Hematopoietic multipotent progenitor cell treated with erythropoietin and hydrocortisone succinate and interleukin-3 and kit ligand, for 6 days (in vitro differentiated cells): ENCODE measurements around the gene APBB3.

ENCODE experiments used
- DNase-seq: peaks from one replicate; pipeline ENCODE4 v3.0.0-alpha.2; 2015

Gene APBB3

GRCh38 chr5:140550147-140551079 lies 14.0 kb downstream of the APBB3 start:
- DNase-seq = no peak

GRCh38 chr5:140549237-140550144 lies 14.9 kb downstream of the APBB3 start:
- DNase-seq = peak; percentile 87

GRCh38 chr5:140548791-140549190 lies 15.6 kb downstream of the APBB3 start:
- no peak for DNase-seq

DNA sequence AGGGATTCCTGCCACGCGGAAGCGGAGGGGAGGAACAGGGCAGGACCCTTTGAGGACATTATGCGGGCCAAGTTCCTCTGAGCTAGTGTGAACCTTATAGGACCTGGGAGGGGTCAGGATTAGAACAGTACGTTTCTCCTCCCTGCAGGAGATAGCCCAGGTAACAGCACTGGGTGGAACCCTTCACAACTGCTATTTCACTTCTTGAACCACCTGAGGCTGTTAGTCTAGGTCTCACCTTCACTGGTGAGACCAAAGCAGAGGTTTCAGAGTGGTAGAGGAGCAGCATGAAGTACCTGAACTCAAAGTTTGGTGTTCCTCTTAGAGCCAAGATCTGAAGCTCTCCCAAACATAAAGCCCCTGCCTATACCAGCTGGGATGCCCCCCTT lies 16.1 kb downstream of the APBB3 start:
- no peak for DNase-seq

DNA sequence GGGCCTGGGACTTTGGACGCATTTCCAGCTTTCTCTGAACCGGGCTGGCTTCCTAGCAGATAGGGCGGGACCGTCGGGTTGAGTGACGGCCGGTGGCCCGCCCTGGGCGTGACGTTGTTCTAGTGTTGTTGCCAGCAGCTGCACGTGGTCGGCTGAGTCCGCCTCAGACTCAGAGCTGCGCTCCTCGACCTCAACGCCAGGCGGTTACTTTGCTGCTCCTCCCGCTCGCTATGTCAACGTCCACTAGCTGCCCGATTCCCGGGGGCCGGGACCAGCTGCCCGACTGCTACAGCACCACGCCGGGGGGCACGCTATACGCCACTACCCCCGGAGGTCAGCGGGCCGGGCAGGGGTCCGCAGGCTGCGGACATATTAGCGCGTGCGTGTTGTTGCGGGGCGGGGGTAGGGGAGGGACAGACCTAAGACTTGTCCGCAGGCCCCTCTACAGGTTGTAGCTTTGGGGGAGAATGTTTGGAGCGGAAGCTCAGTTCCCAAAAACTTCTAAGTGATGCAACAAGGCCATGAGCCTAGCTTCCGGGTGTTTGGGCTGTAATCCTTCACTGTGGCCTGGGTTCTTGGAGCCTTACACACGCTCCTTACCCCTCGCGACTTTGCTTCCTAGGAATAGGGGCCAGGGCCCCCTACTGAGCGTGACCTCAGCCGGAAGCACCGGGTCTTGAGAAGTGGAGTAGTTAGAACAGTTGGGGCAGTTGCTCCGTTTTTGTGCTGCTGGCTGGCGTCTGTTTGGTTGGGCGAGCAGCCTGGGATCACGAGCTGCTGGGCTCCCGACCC lies 16.7 kb downstream of the APBB3 start, which contains the start of gene EIF4EBP3:
Gene EIF4EBP3, plus strand, starts transcription at position 155 of the 792 bp plus-strand sequence. Its CDS starts 76 bp downstream, at position 231.
- peak; percentile 97 for DNase-seq

DNA sequence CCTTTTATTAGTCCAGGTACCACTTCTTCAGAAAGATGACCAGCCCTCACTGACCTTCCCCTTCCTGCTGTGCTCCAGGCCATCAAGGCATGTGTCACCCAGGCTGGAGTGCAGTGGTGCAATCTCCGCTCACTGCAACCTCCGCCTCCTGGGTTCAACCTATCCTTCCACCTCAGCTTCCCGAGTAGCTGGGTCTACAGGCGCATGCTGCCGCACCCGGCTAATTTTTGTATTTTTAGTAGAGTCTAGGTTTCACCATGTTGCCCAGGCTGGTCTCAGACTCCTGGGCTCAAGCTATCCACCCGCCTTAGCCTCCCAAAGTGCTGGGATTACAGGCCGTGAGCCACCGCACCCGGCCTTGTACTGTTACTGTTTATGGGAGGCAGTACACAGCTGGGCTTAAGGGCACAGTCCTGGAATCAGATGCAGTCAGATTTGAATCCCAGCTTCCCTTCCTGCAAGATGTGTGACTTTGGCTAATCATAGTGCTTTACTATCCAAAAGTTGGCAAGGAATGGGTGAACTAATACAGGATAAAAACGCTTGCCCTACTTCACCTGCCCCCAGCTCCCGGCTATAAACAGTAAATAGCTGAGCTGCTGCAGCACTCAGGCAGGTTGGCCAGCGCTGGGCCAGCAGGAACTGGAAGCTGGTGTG lies 17.4 kb downstream of the APBB3 start:
- no peak for DNase-seq

DNA sequence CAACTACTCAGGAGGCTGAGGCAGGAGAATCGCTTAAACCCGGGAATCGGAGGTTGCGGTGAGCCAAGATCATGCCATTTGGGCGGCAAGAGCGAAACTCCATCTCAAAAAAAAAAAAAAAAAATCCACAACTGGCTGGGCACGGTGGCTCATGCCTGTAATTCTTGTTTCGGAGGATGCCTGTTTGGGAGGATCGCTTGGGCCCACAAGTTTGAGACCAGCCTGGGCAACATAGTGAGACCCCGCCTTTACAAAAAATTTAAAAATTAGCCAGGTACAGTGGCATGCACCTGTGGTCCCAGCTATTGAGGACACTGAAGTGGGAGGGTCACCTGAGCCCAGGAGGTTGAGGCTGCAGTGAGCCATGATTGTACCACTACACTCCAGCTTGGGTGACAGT lies 18.8 kb downstream of the APBB3 start:
- DNase-seq = no peak

DNA sequence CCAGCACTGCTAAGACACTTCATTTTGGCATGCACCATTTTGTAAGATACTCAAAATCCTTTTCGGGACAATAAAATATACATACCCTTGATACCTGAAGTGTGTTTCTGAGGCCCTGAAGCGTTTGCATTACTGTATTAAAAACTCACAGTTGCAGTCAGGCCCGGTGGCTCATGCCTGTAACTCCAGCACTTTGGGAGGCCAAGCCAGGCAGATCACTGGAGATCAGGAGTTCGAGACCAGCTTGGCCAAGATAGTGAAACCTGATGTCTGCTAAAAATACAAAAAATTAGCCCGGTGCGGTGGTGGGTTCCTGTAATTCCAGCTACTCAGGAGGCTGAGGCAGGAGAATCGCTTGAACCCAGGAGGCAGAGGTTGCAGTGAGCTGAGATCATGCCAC lies 19.4 kb downstream of the APBB3 start:
- DNase-seq = no peak

DNA sequence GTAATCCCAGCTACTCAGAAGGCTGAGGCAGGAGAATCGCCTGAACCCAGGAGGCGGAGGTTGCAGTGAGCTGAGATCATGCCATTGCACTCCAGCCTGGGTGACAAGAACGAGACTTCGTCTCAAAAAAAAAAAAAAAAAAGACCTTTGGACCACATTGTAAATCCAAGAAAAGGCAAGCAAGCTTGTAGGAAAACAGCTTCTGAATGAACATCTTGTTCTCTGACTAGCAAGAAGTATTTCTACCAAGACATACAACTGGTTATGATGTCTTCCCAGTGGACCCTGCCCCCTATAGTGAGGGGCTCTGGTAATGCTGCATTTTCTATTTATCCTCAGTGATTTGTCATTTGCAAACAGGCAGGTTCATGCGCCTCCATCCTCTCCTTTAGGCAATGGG lies 21.4 kb downstream of the APBB3 start:
- no peak for DNase-seq

DNA sequence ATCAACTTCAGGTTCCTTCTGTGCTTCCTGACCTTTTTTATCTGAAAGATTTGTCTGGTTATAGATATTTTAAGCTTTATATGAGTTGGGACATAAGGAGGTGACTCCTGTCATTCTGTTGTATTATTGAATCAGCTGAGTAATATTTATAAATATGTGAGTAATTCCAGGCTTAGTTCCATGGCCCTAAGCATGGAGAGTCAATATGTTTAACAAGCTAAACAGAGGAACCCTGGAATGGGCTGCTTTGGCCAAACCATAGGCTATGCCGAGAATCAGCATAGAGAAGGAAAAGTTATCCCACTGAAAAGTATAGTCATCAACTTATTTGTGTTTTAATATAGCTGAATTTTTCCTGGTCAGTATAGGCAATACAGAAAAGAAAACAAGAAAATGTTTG lies 24.2 kb downstream of the APBB3 start:
- DNase-seq = no peak

- no peak for DNase-seq
These were observed 40.4 kb downstream of the APBB3 start for GRCh38 chr5:140524003-140524402.

- no peak for DNase-seq
These were observed 51.3 kb downstream of the APBB3 start for GRCh38 chr5:140513124-140513523.

- no peak for DNase-seq
These were observed 54.5 kb downstream of the APBB3 start for GRCh38 chr5:140509898-140510297.
